Adrenal gland (tissue), 12 donors: ENCODE measurements around the gene WNT2. TPM values are rescaled to one million over a fixed set of nuclear protein-coding genes. Genes with fewer than 3 reads are reported as not detected.

Experiments
- DNase-seq, 7 donors: peaks; one replicate each; pipeline ENCODE4 v3.0.0-alpha.2; 2019 to 2020
- H3K27ac ChIP-seq, 5 donors: fragments of 200-600 bp; sonication (generic) in 4 of 5; 1 replicate in 3 of 5; 2 replicates in 2 of 5; pipeline versions ENCODE4 v1.5.1 to v1.8.0; 2016 to 2020; ENCODE audit warnings: mild to moderate bottlenecking in 1 of 5
- H3K27me3 ChIP-seq: fragments of 200-600 bp; 2 replicates; pipeline ENCODE4 v1.8.0; 2021
- H3K36me3 ChIP-seq, 2 donors: fragments of 200-600 bp; replicated peaks in 1 of 2; 1 replicate in 1 of 2; 2 replicates in 1 of 2; pipeline versions ENCODE4 v1.5.1 to v1.8.0; 2018 to 2022
- H3K4me1 ChIP-seq, 2 donors: fragments of 200-600 bp; replicated peaks in 1 of 2; 1 replicate in 1 of 2; 2 replicates in 1 of 2; pipeline versions ENCODE4 v1.5.1 to v1.8.0; 2018 to 2021
- H3K4me3 ChIP-seq, 4 donors: fragments of 200-600 bp; sonication (generic) in 3 of 4; one replicate each; pipeline ENCODE4 v1.5.1; 2016 to 2018
- H3K9me3 ChIP-seq, 3 donors: fragments of 200-600 bp; sonication (generic) in 1 of 3; replicated peaks in 1 of 3; 1 replicate in 2 of 3; 2 replicates in 1 of 3; pipeline versions ENCODE4 v1.5.1 to v1.8.0; 2016 to 2021
- CTCF ChIP-seq, 6 experiments: fragments of 450-650 bp in 4 of 6; fragments of 200-600 bp in 2 of 6; sonication (generic) in 1 of 6; IDR thresholded peaks; 1 replicate in 5 of 6; 2 replicates in 1 of 6; pipeline versions ENCODE4 v1.5.1 to v1.8.0; 2016 to 2021; ENCODE audit warnings: antibody characterized with exemption in 6 of 6, mild to moderate bottlenecking in 2 of 6, moderate library complexity in 1 of 6
- POLR2A ChIP-seq, 2 donors: fragments of 450-650 bp; IDR thresholded peaks; one replicate each; pipeline ENCODE4 v1.6.1; 2017; ENCODE audit warnings: antibody characterized with exemption in 2 of 2, mild to moderate bottlenecking in 2 of 2, moderate library complexity in 1 of 2
- WGBS, 4 donors: extraction: QIAGEN DNeasy Blood & Tissue Kit in 2 of 4; methylation state at CpG; one replicate each; pipeline versions ENCODE4 v1.1.5 to v1.1.7; 2013 to 2017; 5-methylcytosine and 5-hydroxymethylcytosine counted together
- intact Hi-C, 2 donors: fragments of 100-400 bp; cut with DNase I; formaldehyde crosslinking; loops; one replicate each; pipeline versions ENCODE4 v1.14.1 to v1.15.0; 2022 to 2023
- polyA plus RNA-seq, 3 donors: library from polyadenylated mRNA; stranded (reverse); fragments of 200-250 nt in 2 of 3; fragments of 350-450 nt in 1 of 3; fragmentation: Illumina TruSeq in 1 of 3; extraction: RNeasy Lipid Tissue Mini Kit (QIAGEN cat#74804) in 1 of 3; gene quantifications; one replicate each; pipeline ENCODE4 v1.2.3, GENCODE V29; 2013 to 2014
- total RNA-seq, 9 donors: library from RNA; depleted of rRNA in 4 of 9; stranded (reverse); fragments of >200 nt in 4 of 9; fragments of 120-200 nt in 1 of 9; fragmentation: NEBNext Ultra II Directional in 1 of 9; extraction: Animal tissue kit (Norgen Biotek cat#: 25700) in 1 of 9; gene quantifications; one replicate each; pipeline versions ENCODE4 v1.1.0 to v1.2.4, GENCODE V29; 2013 to 2023
- donor health status: healthy with polysubstance abuse.
- donor health status: Bipolar disorder and iron deficiency.
- donor health status: DM: yes; HTN: yes; CAD: no.
- donor health status: DM: no; HTN: no; CAD: no.
- donor health status: DM: no; HTN: no; CAD: no.
- donor health status: DM: yes; HTN: yes; CAD: no.

Gene WNT2
- total and polyA plus RNA-seq, 12 donors = 0.07 to 0.72 (median 0.28) TPM; not detected in 9

- DNase-seq = no peak
- Histone ChIP-seq H3K27ac (no peak overlapping the region), H3K4me3 (no peak overlapping the region), H3K36me3 (no peaks in the 10 kb centered on the region), H3K27me3 (peaks cover 2% of the 10 kb centered on the region), H3K4me1 (no peaks in the 10 kb centered on the region), H3K9me3 (no peaks in the 10 kb centered on the region)
- 44 to 72% (median 68%) methylated on average over 1 of the region's 1 CpG for WGBS, 4 donors
- no peak for TF ChIP-seq CTCF (IDR thresholded peaks at IDR 0.05)
- TF ChIP-seq POLR2A (IDR thresholded peaks at IDR 0.05) = no peak
- intact Hi-C loops = no loop called here
Measured at GRCh38 chr7:117350027-117350426, 27.2 kb upstream of the WNT2 start.

GRCh38 chr7:117349570-117349969 is 26.7 kb upstream of the WNT2 start:
- no peak for DNase-seq
- Histone ChIP-seq H3K4me3 (no peak overlapping the region), H3K27ac (no peak overlapping the region), H3K4me1 (no peaks in the 10 kb centered on the region), H3K9me3 (no peaks in the 10 kb centered on the region), H3K27me3 (peaks cover 2% of the 10 kb centered on the region), H3K36me3 (no peaks in the 10 kb centered on the region)
- TF ChIP-seq POLR2A (IDR thresholded peaks at IDR 0.05) (no peak), CTCF (IDR thresholded peaks at IDR 0.05) (no peak)
- 66 to 72% (median 68%) methylated on average over 2 of the region's 2 CpGs for WGBS, 4 donors
- intact Hi-C loops = loop anchor here in 1 of 2 donors (5.0 kb wide), 1 partner anchor 348 kb away; no protein-coding TSS in a partner anchor

GRCh38 chr7:117347962-117348672 is 25.3 kb upstream of the WNT2 start:
- H3K4me3 ChIP-seq = no peak overlapping the region
- intact Hi-C loops = loop anchor here in 1 of 2 donors (5.0 kb wide), 1 partner anchor 349 kb away; no protein-coding TSS in a partner anchor
- no peaks in the 10 kb centered on the region for H3K9me3 ChIP-seq
- H3K27ac ChIP-seq = no peak overlapping the region
- H3K27me3 ChIP-seq = peaks cover 2% of the 10 kb centered on the region
- TF ChIP-seq CTCF (IDR thresholded peaks at IDR 0.05) (no peak), POLR2A (IDR thresholded peaks at IDR 0.05) (no peak)
- H3K4me1 ChIP-seq = no peaks in the 10 kb centered on the region
- 68 to 86% (median 76%) methylated on average over 6 to 7 of the region's 7 CpGs for WGBS, 4 donors
- no peaks in the 10 kb centered on the region for H3K36me3 ChIP-seq
- no peak for DNase-seq

GRCh38 chr7:117347480-117347879 is 24.6 kb upstream of the WNT2 start:
- no peaks in the 10 kb centered on the region for H3K36me3 ChIP-seq
- H3K9me3 ChIP-seq = no peaks in the 10 kb centered on the region
- peaks cover 2% of the 10 kb centered on the region for H3K27me3 ChIP-seq
- H3K4me1 ChIP-seq = no peaks in the 10 kb centered on the region
- TF ChIP-seq POLR2A (IDR thresholded peaks at IDR 0.05) (no peak), CTCF (IDR thresholded peaks at IDR 0.05) (no peak)
- no peak overlapping the region for H3K27ac ChIP-seq
- intact Hi-C loops = loop anchor here in 1 of 2 donors (5.0 kb wide), 1 partner anchor 350 kb away; no protein-coding TSS in a partner anchor
- 59 to 74% (median 70%) methylated on average over 6 of the region's 6 CpGs for WGBS, 4 donors
- no peak for DNase-seq
- no peak overlapping the region for H3K4me3 ChIP-seq
